SK-N-SH treated with all-trans-retinoic acid at 6 μM for 48 hours (cell line): ENCODE measurements around the gene ACADVL.

Experiments used
- ATAC-seq: fragments of 200-7000 bp; cut with Tn5 transposase; 3 replicates; pipeline ENCODE4 v1.9.1; 2020; ENCODE audit warnings: mild to moderate bottlenecking, moderate library complexity
- ARNTL ChIP-seq: fragments of 450-650 bp; formaldehyde crosslinking; IDR thresholded peaks from 2 replicates; pipeline ENCODE4 v1.5.0; 2020; ENCODE audit warnings: low read depth, mild to moderate bottlenecking, moderate library complexity, borderline replicate concordance
- BACH2 ChIP-seq: fragments of 250-450 bp; sonication (Bioruptor Pico); IDR thresholded peaks from 2 replicates; pipeline ENCODE4 v1.9.0; 2021; ENCODE audit warnings: mild to moderate bottlenecking, borderline replicate concordance
- CSDC2 ChIP-seq: fragments of 250-450 bp; sonication (Bioruptor Pico); IDR thresholded peaks from 2 replicates; pipeline ENCODE4 v1.5.0; 2020; ENCODE audit warnings: mild to moderate bottlenecking, moderate library complexity
- CSRNP3 ChIP-seq: fragments of 250-450 bp; sonication (Bioruptor Pico); IDR thresholded peaks from 2 replicates; pipeline ENCODE4 v1.5.1; 2021; ENCODE audit warnings: mild to moderate bottlenecking, moderate library complexity
- ESRRG ChIP-seq: fragments of 250-450 bp; sonication (Bioruptor Pico); IDR thresholded peaks from 2 replicates; pipeline ENCODE4 v1.6.1; 2021; ENCODE audit warnings: mild to moderate bottlenecking
- GLIS3 ChIP-seq: fragments of 250-450 bp; sonication (Bioruptor Pico); IDR thresholded peaks from 2 replicates; pipeline ENCODE4 v1.5.0; 2020; ENCODE audit warnings: mild to moderate bottlenecking, moderate library complexity
- ISL1 ChIP-seq: fragments of 250-450 bp; sonication (Bioruptor Pico); IDR thresholded peaks from 2 replicates; pipeline ENCODE4 v2.1.2; 2022; ENCODE audit warnings: mild to moderate bottlenecking, moderate library complexity
- PATZ1 ChIP-seq: fragments of 250-450 bp; sonication (Bioruptor Pico); IDR thresholded peaks from 2 replicates; pipeline ENCODE4 v1.8.0; 2020; ENCODE audit warnings: mild to moderate bottlenecking, moderate library complexity, borderline replicate concordance
- POU6F1 ChIP-seq: fragments of 250-450 bp; sonication (Bioruptor Pico); IDR thresholded peaks from 2 replicates; pipeline ENCODE4 v1.8.0; 2021; ENCODE audit warnings: low read depth, mild to moderate bottlenecking, moderate library complexity, borderline replicate concordance
- PPARA ChIP-seq: fragments of 250-450 bp; sonication (Bioruptor Pico); IDR thresholded peaks from 2 replicates; pipeline ENCODE4 v1.5.0; 2020; ENCODE audit warnings: mild to moderate bottlenecking, borderline replicate concordance
- RARB ChIP-seq: fragments of 250-450 bp; sonication (Bioruptor Pico); IDR thresholded peaks from 2 replicates; pipeline ENCODE4 v1.8.0; 2021; ENCODE audit warnings: mild to moderate bottlenecking, moderate library complexity
- SNAI2 ChIP-seq: fragments of 250-450 bp; sonication (Bioruptor Pico); IDR thresholded peaks from 2 replicates; pipeline ENCODE4 v1.5.0; 2020; ENCODE audit warnings: mild to moderate bottlenecking, moderate library complexity
- TCF4 ChIP-seq: fragments of 250-450 bp; sonication (Bioruptor Pico); IDR thresholded peaks from 2 replicates; pipeline ENCODE4 v1.8.0; 2021; ENCODE audit warnings: mild to moderate bottlenecking, moderate library complexity, borderline replicate concordance
- TOX ChIP-seq: fragments of 250-450 bp; sonication (Bioruptor Pico); IDR thresholded peaks from 2 replicates; pipeline ENCODE4 v1.8.0; 2021; ENCODE audit warnings: mild to moderate bottlenecking, moderate library complexity, borderline replicate concordance
- TSHZ2 ChIP-seq: fragments of 250-450 bp; sonication (Bioruptor Pico); IDR thresholded peaks from 2 replicates; pipeline ENCODE4 v1.5.0; 2020; ENCODE audit warnings: mild to moderate bottlenecking, moderate library complexity
- ZC3H10 ChIP-seq: fragments of 250-450 bp; sonication (Bioruptor Pico); IDR thresholded peaks from 2 replicates; pipeline ENCODE4 v1.5.1; 2021; ENCODE audit warnings: mild to moderate bottlenecking, moderate library complexity
- ZFP3 ChIP-seq: fragments of 250-450 bp; sonication (Bioruptor Pico); IDR thresholded peaks from 2 replicates; pipeline ENCODE4 v1.5.0; 2020; ENCODE audit warnings: mild to moderate bottlenecking, moderate library complexity
- ZFP30 ChIP-seq: fragments of 450-650 bp; formaldehyde crosslinking; IDR thresholded peaks from 2 replicates; pipeline ENCODE4 v1.5.0; 2022; ENCODE audit warnings: mild to moderate bottlenecking, moderate library complexity
- ZNF565 ChIP-seq: fragments of 450-650 bp; formaldehyde crosslinking; conservative IDR thresholded peaks from 2 replicates; pipeline ENCODE4 v1.5.0; 2020; ENCODE audit warnings: low read depth, mild to moderate bottlenecking, moderate library complexity
- ZNF70 ChIP-seq: fragments of 450-650 bp; formaldehyde crosslinking; IDR thresholded peaks from 2 replicates; pipeline ENCODE4 v1.5.0; 2020; ENCODE audit warnings: mild to moderate bottlenecking, moderate library complexity
- ZNF8 ChIP-seq: fragments of 450-650 bp; formaldehyde crosslinking; IDR thresholded peaks from 2 replicates; pipeline ENCODE4 v1.5.0; 2020; ENCODE audit warnings: mild to moderate bottlenecking, moderate library complexity

ACADVL gene

GRCh38 chr17:7233701-7234082, 14.0 kb downstream of the ACADVL start:
- ATAC-seq = peak; percentile 39
- no peak for TF ChIP-seq ZC3H10
- TF ChIP-seq ZFP3 (CRISPR knock-in tag) = no peak
- TF ChIP-seq ISL1 = no peak; the same call in 1 of the 2 replicates
- no peak for TF ChIP-seq ARNTL (CRISPR knock-in tag)
- no peak for TF ChIP-seq GLIS3
- no peak for TF ChIP-seq TCF4 (CRISPR knock-in tag)
- TF ChIP-seq TOX (CRISPR knock-in tag) = no peak
- no peak for TF ChIP-seq CSDC2 (CRISPR knock-in tag)
- TF ChIP-seq CSRNP3 (CRISPR knock-in tag) = no peak
- TF ChIP-seq PPARA (CRISPR knock-in tag) = no peak
- no peak for TF ChIP-seq TSHZ2 (CRISPR knock-in tag)
- no peak for TF ChIP-seq PATZ1 (CRISPR knock-in tag)
- TF ChIP-seq ESRRG (CRISPR knock-in tag) = no peak
- no peak for TF ChIP-seq SNAI2 (CRISPR knock-in tag)

- ATAC-seq = peak; percentile 68
- TF ChIP-seq SNAI2 (CRISPR knock-in tag) (peak; percentile 95; the same call in 1 of the 2 replicates), CSDC2 (CRISPR knock-in tag) (peak; percentile 81), TCF4 (CRISPR knock-in tag) (no peak), ESRRG (CRISPR knock-in tag) (peak; percentile 91; the same call in 1 of the 2 replicates), GLIS3 (peak; percentile 82), ZFP3 (CRISPR knock-in tag) (peak; percentile 77; the same call in 1 of the 2 replicates), POU6F1 (CRISPR knock-in tag) (no peak), ISL1 (no peak), CSRNP3 (CRISPR knock-in tag) (no peak), ARNTL (CRISPR knock-in tag) (peak; percentile 86; the same call in 1 of the 2 replicates), ZC3H10 (peak; percentile 38; the same call in 1 of the 2 replicates), RARB (CRISPR knock-in tag) (peak; percentile 59; the same call in 1 of the 2 replicates), ZNF8 (CRISPR knock-in tag) (0 out of 2 replicates have a peak, but pooled peaks have one; percentile 23), TOX (CRISPR knock-in tag) (peak; percentile 53), TSHZ2 (CRISPR knock-in tag) (peak; percentile 69; the same call in 1 of the 2 replicates), ZNF70 (CRISPR knock-in tag) (peak; percentile 47; the same call in 1 of the 2 replicates), ZNF565 (peak; percentile 68; the same call in 1 of the 2 replicates), PATZ1 (CRISPR knock-in tag) (peak; percentile 65), PPARA (CRISPR knock-in tag) (no peak), BACH2 (no peak), ZFP30 (CRISPR knock-in tag) (no peak)
Observed at GRCh38 chr17:7234083-7234951, 14.6 kb downstream of the ACADVL start, which contains the start of gene DVL2. DVL2 (minus strand) TSS chr17:7234517; CDS start chr17:7234262, 255 bp downstream.
